IPS-18a (cell line): Measurements from ENCODE around the gene CPSF3.

ENCODE experiments used
- H3K27ac ChIP-seq: one replicate; pipeline ENCODE4 v1.5.1; 2013; ENCODE audit warnings: low read length
- H3K27me3 ChIP-seq: one replicate; pipeline ENCODE4 v1.6.1; 2013; ENCODE audit warnings: mild to moderate bottlenecking, low read length; ENCODE audit not compliant: control insufficient read depth, insufficient read depth
- H3K36me3 ChIP-seq: one replicate; pipeline ENCODE4 v1.6.1; 2013; ENCODE audit warnings: low read depth, low read length; ENCODE audit not compliant: control insufficient read depth
- H3K4me1 ChIP-seq: one replicate; pipeline ENCODE4 v1.6.1; 2013; ENCODE audit warnings: low read depth, low read length; ENCODE audit not compliant: control insufficient read depth
- H3K4me3 ChIP-seq: one replicate; pipeline ENCODE4 v1.5.1; 2013; ENCODE audit warnings: low read length
- H3K9ac ChIP-seq: one replicate; pipeline ENCODE4 v1.6.1; 2013; ENCODE audit warnings: mild to moderate bottlenecking, low read length, moderate library complexity
- H3K9me3 ChIP-seq: one replicate; pipeline ENCODE4 v1.6.1; 2013; ENCODE audit warnings: low read depth, low read length; ENCODE audit not compliant: control insufficient read depth

Gene CPSF3

DNA sequence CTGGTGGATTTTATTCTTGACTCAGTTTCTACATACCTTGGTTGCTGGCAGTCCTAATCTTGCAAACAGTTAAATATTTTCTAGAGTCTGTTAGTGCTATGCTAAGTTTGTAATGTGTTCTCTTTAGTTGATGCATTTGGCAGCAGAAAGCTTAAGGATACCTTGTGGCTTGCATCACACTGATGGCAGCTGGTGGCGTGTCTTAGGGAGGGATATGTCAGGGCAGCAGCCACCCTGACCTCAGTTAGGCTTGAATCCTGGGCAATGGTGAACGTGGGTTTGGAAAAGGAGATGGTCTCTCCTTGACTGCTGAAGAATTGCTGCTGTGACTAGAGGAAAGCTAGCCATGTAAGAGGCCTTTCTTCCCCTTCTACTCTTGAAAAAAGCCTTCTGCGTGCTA lies 55.1 kb downstream of the CPSF3 start:
- H3K9me3 ChIP-seq: no peaks in the 10 kb centered on the region
- H3K36me3 ChIP-seq: peaks cover under 1% of the 10 kb centered on the region
- H3K27ac ChIP-seq: no peak overlapping the region
- H3K27me3 ChIP-seq: no peaks in the 10 kb centered on the region
- no peaks in the 10 kb centered on the region for H3K4me1 ChIP-seq
- no peak overlapping the region for H3K9ac ChIP-seq
- no peak overlapping the region for H3K4me3 ChIP-seq

DNA sequence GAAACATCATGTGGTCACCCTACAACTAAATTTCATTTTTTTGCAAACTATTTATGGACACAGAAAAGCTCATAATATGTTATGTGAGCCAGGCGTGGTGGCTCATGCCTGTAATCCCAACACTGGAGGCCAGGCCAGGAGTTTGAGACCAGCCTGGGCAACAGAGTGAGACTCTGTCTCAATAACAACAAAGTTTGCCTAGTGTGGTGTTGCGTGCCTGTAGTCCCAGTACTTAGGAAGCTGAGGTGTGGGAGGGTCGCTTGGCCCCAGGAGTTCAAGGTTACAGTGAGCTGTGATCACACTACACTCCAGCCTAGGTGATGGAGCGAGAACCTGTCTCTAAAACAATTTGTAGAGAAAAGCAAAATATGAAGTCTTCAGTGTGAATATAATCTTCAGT lies 56.7 kb downstream of the CPSF3 start:
- no peak overlapping the region for H3K9ac ChIP-seq
- no peaks in the 10 kb centered on the region for H3K4me1 ChIP-seq
- H3K27me3 ChIP-seq: no peaks in the 10 kb centered on the region
- peaks cover 9% of the 10 kb centered on the region for H3K36me3 ChIP-seq
- no peaks in the 10 kb centered on the region for H3K9me3 ChIP-seq
- no peak overlapping the region for H3K27ac ChIP-seq
- no peak overlapping the region for H3K4me3 ChIP-seq

DNA sequence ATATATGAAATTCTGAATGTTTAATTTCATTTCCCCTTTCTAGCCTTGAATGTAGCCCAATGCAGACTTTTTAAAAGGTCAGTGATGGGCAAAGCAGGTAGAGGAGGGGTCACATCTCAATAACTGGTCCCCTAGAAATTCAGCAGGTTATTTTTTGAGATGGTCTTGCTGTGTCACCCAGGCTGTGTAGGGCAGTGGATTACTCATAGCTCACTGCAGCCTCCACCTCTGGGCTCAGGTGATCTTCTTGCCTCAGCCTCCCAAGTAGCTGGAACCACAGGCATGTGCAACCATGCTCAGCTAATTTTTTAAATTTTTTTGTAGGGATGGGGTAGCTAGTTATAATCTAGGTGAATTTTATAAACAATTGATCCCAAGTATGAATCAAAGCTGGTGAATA lies 59.7 kb downstream of the CPSF3 start:
- no peaks in the 10 kb centered on the region for H3K9me3 ChIP-seq
- no peak overlapping the region for H3K9ac ChIP-seq
- H3K4me3 ChIP-seq: no peak overlapping the region
- H3K27me3 ChIP-seq: no peaks in the 10 kb centered on the region
- H3K27ac ChIP-seq: no peak overlapping the region
- H3K36me3 ChIP-seq: peaks cover 11% of the 10 kb centered on the region
- H3K4me1 ChIP-seq: no peaks in the 10 kb centered on the region

DNA sequence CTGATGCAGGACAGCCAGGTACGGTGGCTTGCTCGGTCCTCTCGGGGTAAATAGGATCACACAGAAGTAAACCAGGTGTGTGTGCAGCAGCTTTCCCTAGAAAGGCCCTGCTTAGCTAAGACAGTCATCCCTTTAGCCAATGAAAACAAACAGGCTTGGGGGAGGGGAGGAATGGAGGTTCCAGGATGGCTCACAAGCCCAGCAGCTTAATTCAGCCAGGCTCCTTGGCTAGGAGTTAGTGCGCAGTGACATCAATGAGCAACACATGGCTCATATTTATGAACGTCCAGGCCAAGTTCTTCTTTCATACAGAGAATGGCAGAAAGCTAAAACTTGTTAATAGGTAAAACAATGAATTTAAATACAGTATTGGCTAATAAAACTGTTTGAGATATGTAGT lies 61.1 kb downstream of the CPSF3 start:
- no peaks in the 10 kb centered on the region for H3K27me3 ChIP-seq
- no peaks in the 10 kb centered on the region for H3K4me1 ChIP-seq
- H3K36me3 ChIP-seq: peaks cover 24% of the 10 kb centered on the region
- no peak overlapping the region for H3K27ac ChIP-seq
- H3K9ac ChIP-seq: no peak overlapping the region
- no peak overlapping the region for H3K4me3 ChIP-seq
- no peaks in the 10 kb centered on the region for H3K9me3 ChIP-seq

DNA sequence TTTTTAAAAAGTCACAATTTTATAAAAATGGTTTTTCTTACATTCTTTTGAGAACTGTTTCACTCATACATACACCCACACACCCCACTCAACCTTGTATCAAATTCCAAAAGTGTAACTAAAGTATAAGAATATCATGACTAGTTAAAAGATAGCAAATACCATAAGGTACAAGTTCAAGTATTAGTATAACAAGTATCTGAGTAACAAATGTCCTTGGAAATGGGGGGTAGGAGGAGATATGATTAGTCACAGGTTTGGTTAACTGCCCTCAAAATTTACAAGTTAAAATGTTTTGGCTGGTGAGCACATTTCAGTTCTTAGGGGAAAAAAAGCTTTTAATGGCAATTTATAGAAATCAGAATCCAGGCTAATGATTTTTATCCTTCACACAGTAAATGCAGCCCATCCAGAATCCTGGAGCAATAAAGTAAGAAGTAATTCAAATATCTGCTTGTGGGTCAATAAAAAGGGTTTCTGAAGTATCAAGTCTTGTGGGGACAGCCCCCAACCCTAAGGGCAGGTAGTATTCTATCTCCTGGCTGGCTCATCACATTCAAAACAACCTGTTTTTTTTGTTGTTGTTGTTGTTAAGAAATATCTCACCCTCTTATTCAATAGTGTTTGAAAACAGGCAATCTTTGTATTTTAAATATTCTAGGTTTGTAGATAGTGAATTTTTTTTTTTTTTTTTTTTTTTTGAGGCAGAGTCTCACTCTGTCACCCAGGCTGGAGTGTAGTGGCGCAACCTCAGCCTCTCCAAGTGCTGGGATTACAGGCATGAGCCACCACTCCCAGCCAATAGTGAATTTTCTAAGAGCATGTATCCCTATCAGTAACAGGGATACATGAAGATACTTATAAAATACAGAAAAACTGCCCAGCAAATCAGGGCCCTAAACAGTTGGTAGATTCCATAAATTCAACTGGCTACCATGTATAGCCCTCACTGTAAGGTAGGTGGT lies 65.4 kb downstream of the CPSF3 start:
- no peaks in the 10 kb centered on the region for H3K9me3 ChIP-seq
- no peaks in the 10 kb centered on the region for H3K27me3 ChIP-seq
- no peak overlapping the region for H3K27ac ChIP-seq
- peaks cover 66% of the 10 kb centered on the region for H3K36me3 ChIP-seq
- H3K9ac ChIP-seq: no peak overlapping the region
- H3K4me3 ChIP-seq: no peak overlapping the region
- H3K4me1 ChIP-seq: no peaks in the 10 kb centered on the region

DNA sequence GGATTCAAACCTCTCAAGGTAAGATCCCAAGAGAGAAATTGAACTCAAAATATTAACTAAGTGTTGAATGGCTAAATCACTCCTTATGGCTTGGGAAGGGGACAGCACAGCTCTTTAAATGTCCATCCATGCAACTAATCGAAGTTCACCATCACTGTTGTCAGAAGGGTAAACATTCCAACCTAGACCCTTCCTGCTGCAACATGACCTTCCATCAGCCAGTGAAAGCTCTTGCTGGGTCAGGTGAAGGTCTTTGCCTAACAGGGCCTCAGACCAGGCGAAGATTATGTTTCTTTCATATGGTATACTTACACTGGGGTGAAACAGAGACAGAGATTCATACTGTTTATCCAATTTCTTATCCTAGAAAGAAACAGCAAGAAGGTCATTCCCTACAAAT lies 67.3 kb downstream of the CPSF3 start:
- Histone ChIP-seq H3K36me3 (peaks cover 64% of the 10 kb centered on the region), H3K27ac (no peak overlapping the region), H3K9me3 (no peaks in the 10 kb centered on the region), H3K4me1 (no peaks in the 10 kb centered on the region), H3K27me3 (no peaks in the 10 kb centered on the region), H3K4me3 (no peak overlapping the region), H3K9ac (no peak overlapping the region)

DNA sequence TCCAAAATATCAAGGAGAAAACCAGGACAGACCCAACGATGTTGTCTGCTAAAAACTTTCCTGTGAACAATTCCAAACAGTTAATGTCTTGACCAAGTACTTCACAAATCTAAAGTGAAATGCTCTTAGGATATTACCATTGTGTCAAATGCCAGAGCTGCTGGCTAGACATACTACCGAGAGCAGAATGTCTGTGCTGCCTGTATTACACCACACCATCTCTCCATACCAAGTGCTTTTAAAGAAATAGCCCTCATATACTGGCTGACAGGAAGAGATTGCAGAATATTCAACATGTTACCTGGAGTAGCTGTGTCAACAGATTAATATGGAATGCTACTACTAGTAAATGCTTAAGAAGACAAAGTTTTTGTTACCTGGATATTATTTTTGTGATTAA lies 69.5 kb downstream of the CPSF3 start:
- no peaks in the 10 kb centered on the region for H3K9me3 ChIP-seq
- no peak overlapping the region for H3K27ac ChIP-seq
- H3K9ac ChIP-seq: no peak overlapping the region
- H3K27me3 ChIP-seq: no peaks in the 10 kb centered on the region
- H3K4me1 ChIP-seq: no peaks in the 10 kb centered on the region
- peaks cover 67% of the 10 kb centered on the region for H3K36me3 ChIP-seq
- no peak overlapping the region for H3K4me3 ChIP-seq

DNA sequence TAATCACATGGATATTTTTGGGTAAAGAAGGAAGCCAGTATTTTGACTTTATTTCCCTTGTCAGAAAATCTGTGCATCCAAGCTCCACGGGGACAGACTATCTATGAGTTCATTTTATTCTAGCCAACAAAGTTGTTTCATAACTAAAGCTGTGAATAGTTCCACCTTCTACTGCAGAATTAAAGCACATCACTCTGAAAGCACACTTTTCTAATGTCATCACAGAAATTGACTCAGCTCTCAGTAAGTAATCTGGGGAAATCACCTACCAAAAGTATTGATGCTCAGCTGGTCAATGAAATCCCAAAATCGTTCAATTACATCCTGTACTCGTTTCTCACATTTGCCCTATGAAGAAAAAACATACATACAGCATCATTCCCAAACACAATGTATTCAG lies 70.0 kb downstream of the CPSF3 start:
- Histone ChIP-seq H3K4me3 (no peak overlapping the region), H3K9ac (no peak overlapping the region), H3K36me3 (peaks cover 61% of the 10 kb centered on the region)

DNA sequence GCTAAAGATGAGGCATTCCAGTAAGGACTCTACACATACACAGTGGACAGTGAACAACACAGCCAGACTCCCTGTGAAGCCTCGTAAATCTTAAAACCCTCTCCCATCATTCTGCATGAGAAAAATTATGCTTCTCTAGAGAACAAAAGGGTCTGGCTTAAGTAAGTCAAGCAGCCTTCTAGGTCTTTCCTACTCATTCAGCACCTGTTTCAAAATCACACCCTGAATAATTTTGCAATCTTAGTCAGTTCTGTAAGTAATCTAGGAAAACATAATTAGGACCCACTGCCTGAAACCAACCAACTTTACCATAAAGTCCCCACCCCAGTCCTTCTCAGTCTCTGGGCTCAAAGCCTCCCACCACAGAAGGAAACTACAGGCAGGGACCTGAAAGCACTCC lies 70.6 kb downstream of the CPSF3 start:
- no peaks in the 10 kb centered on the region for H3K9me3 ChIP-seq
- no peaks in the 10 kb centered on the region for H3K27me3 ChIP-seq
- H3K36me3 ChIP-seq: peaks cover 56% of the 10 kb centered on the region
- H3K9ac ChIP-seq: no peak overlapping the region
- H3K4me3 ChIP-seq: no peak overlapping the region
- no peaks in the 10 kb centered on the region for H3K4me1 ChIP-seq
- no peak overlapping the region for H3K27ac ChIP-seq

More for the DNA sequence above, 70.0 kb downstream of the CPSF3 start:
- H3K9me3 ChIP-seq: no peaks in the 10 kb centered on the region
- H3K4me1 ChIP-seq: no peaks in the 10 kb centered on the region
- H3K27me3 ChIP-seq: no peaks in the 10 kb centered on the region
- no peak overlapping the region for H3K27ac ChIP-seq

DNA sequence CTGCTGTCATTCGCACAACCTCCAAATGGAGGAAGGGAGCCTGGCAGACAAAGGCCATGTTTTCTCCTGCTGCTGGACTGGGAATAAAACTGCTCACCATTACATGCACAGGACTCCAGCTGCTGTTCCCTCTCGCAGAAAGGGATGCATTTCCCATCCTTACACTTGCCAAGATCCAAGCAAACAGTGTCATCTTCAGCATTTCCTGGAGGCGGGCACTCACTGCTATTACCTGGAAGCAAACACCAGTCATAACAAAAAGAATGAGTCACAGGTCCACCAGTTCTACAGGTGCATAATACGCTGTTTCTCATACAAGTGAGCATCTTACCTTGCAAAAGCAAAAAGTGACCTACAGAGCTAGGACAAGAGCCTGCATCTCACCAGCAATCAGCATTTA lies 73.6 kb downstream of the CPSF3 start:
- Histone ChIP-seq H3K36me3 (peaks cover 28% of the 10 kb centered on the region), H3K27ac (no peak overlapping the region), H3K27me3 (no peaks in the 10 kb centered on the region), H3K4me3 (no peak overlapping the region), H3K4me1 (no peaks in the 10 kb centered on the region), H3K9me3 (no peaks in the 10 kb centered on the region), H3K9ac (no peak overlapping the region)

DNA sequence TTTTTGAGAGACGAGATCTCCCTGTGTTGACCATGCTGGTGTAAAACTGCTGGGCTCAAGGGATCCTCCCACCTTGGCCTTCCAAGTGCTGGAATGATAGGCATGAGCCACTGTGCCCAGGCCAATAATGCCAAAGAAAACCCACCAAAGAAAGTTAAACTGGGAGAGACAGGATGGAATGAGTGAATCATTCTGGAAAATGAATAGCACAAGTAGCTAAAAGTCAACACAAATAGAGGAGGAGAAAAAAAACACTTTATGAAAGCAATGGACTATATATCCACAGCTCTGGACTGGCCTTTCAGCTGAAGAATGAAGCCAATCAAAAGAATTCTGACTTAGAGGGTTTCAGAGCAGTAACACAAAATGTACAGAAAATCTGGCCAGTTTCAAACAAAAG lies 74.8 kb downstream of the CPSF3 start:
- Histone ChIP-seq H3K27me3 (no peaks in the 10 kb centered on the region), H3K4me3 (no peak overlapping the region), H3K4me1 (no peaks in the 10 kb centered on the region), H3K27ac (no peak overlapping the region), H3K9ac (no peak overlapping the region), H3K36me3 (peaks cover 21% of the 10 kb centered on the region), H3K9me3 (no peaks in the 10 kb centered on the region)

DNA sequence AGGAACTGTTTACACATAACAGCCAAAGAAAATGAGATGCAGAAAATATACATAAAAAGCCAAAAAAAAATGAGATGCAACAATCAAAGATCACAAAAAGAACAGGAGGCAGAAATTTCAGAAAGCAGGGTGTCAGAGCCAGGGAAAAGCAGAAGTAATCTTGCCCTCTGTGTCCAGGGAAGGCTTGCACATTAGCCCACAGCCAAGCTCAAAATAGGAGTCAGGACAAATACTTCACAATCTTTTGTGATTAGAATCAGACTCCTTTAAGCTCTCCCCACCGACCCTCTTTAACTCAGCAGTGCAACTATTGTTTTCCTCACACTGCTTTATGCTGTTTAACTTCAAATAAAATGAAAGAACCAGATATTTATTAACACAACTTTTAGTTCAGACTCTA lies 85.5 kb downstream of the CPSF3 start:
- Histone ChIP-seq H3K27ac (no peak overlapping the region), H3K4me1 (no peaks in the 10 kb centered on the region), H3K27me3 (no peaks in the 10 kb centered on the region), H3K36me3 (peaks cover 16% of the 10 kb centered on the region), H3K9ac (no peak overlapping the region), H3K4me3 (no peak overlapping the region), H3K9me3 (no peaks in the 10 kb centered on the region)
